ENCODE results near the gene NXPH3.

The NXPH3 gene

DNA sequence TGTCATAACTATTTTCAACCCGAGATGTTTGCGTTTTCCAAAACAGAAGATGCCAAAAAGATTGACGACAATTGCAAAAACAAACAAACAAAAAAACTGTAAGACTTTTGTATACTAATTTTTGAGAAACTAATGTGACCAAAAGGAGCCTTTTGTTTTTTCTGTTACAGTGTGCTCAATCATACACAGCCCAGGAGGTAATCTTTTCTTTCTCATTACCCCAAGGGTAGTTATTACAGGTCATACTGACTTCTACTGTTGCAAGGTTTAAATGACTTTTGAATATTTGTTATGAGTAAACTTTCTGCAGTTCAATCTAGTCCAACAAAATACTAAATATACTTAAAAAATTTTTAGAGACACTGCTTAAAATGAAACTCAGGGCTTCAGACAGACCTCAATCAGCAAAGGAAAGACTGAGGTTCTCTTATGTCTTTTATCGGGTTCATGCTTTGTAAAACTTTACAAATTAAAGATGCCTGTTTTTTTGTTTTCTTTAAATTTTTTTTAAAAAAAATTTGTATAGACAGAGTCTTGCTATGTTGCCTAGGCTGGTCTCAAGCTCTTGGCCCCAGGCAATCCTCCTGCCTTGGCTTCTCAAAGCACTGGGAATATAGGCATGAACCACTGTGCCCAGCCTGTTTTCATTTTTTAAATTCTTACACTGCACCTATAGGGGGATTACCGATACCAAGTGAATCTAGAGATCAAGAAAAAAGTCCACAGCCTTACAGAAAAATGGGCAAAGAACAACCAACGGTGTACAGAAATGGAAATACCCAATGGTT lies 54.6 kb downstream of the NXPH3 start:
- no peak for DNase-seq (ENCODE audit: low read depth)

DNA sequence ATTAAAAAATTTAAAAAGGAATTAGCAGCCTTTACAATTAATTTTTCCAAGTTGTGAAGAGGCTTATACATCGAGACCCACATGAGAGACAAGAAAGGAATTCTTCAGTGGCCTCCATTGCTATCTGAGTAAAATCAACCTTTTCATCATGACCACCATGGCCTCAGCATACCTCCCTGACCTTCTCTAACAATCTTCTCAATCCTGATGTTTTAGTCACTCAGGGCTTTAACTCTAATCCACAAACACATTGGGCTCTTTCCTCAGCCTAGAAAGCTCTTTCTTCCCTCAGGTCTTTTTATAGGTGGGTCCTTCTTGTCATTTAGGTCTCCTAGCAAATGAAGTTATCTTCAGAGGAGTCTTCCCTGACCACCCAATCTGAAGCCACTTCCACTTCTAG lies 55.8 kb downstream of the NXPH3 start:
- DNase-seq (ENCODE audit: low read depth), result no peak

Measured in CMK (cell line).